ENCODE data around the gene MKNK2.
"Not testable (repeated sequence)": the region's sequence is repeated elsewhere in the genome, so short reads cannot be mapped to it uniquely, and the experiment has no call there.

Gene MKNK2

DNA sequence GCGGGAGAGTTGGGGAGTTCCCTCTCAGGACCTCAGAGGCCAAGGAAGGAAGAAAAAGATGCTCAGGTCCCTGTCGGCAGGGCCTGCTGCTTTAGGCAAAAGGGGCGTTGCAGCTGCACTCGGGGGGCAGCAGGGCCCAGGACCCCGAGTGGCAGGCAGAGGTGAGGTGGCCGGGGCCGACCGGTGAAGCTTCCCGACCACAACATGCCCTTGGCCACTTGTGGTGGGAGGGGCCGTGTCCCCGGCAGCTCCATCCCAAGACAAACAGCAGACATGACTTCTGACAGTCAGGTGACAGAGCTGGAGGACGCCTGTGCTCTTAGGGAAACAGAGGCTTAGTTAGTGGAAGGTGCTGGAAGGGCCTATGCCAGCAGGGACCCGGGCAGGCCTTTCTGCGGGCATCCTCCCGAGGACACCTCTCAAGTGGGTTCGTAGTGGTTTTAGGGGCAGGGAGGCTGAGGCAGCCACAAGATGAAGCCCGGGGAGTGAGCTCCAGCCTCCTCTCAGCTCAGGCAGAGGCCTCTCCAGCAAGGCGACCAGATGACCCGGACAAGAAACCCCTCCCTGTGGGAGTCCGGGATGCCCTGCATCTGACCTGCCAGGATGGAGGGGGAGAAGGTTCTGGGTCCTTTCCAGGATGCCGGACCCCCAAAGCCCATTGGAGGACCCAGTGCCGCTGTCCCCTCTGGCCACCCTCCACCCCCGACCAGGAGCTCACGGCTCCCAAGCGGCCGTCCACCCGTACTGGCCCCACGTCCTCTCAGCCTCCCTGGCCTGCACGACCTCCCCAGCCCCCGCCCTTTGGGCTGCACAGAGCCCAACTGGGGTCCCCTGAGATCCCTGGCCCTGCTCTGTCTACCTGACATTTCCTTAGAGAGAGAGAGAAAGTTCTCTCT, 59.8 kb downstream of the MKNK2 start:
- no peak for DNase-seq (ENCODE audit: low spot score)

DNA sequence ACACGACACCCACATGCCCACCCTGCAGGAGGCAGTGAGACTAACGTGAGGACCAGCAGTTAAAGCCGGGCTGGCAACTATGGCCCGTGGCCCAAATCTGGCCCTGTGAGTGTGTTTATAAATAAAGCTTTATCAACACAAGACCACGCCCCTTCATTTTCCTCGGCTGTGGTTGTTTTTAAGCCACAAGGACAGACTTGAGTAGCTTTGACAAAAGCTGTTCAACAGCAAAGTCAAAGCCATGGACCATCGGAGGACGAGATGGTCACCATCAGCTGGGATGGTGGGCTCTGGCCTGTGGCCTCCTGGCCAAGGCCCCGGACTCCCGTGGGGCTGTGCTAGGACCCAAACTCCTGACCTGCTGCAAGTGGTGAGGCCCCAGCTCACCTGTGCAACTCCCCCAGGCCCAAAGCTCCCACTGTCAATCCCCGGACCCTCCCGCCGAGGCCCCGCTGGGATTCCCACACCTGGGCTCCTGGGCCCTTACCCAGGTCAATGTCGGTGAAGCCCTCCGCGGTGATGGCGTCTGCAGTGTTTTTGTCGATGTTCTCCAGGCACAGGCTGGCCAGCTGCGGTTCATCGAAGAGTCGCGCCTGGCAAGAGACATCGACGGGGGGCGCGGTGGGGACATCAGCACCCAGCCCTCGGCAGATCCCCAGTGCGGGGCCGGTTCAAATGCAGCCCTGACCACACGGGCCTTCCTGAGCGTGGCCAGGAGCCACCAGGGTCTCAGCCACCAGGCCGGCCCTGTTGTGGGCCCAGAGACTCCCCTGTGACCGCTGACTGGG, 60.6 kb downstream of the MKNK2 start:
- DNase-seq (ENCODE audit: low spot score), result no peak

DNA sequence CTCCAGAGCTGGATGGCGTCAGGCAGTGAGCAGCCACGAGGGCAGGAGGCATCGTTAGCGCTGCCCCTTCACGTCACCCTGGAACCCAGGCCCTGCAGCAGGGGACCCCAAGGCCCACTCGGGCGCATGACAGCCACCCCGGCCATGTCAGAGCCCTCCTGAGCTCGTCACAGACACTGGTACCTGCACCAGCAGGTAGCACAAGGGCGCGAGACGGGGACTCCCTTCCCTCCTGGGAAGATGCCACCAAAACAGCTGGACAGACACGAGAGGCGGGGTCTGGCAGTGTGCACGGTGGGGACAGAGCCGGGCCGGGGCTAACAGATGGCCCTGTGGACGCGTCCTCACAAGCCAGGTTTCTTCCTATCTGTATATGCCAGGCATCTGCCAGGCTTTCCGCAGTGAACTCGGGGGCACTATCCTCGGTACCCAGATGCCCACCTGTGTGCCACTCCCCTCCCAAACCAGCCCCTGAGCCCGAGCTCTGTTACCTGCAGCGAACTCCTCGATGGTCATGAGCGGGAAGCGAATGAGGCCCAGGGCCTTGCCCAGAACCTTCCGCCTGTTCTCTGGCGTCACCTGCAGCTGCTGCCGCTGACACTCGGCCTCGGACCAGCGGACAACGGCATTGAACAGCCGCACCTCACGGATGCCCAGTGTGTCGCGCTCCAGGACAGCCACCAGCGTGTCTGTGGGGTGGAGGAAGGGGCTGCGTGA, 61.4 kb downstream of the MKNK2 start:
- no peak for DNase-seq (ENCODE audit: low spot score)

DNA sequence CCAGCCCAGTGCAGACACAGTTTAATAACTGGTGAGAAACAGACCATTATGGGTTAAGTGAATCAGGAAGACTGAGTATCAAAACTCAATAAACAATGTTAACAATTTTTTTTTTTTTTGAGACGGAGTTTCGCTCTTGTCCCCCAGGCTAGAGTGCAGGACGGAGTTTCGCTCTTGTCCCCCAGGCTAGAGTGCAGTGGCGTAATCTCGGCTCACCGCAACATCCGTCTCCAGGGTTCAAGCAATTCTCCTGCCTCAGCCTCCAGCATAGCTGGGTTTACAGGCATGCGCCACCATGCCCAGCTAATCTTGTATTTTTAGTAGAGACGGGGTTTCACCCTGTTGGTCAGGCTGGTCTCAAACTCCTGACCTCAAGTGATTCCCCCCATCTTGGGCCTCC, 62.6 kb downstream of the MKNK2 start:
- DNase-seq (ENCODE audit: low spot score), result not testable (repeated sequence)

All from SW480 (cell line).